ENCODE results near the gene ANTXRL.

DNA sequence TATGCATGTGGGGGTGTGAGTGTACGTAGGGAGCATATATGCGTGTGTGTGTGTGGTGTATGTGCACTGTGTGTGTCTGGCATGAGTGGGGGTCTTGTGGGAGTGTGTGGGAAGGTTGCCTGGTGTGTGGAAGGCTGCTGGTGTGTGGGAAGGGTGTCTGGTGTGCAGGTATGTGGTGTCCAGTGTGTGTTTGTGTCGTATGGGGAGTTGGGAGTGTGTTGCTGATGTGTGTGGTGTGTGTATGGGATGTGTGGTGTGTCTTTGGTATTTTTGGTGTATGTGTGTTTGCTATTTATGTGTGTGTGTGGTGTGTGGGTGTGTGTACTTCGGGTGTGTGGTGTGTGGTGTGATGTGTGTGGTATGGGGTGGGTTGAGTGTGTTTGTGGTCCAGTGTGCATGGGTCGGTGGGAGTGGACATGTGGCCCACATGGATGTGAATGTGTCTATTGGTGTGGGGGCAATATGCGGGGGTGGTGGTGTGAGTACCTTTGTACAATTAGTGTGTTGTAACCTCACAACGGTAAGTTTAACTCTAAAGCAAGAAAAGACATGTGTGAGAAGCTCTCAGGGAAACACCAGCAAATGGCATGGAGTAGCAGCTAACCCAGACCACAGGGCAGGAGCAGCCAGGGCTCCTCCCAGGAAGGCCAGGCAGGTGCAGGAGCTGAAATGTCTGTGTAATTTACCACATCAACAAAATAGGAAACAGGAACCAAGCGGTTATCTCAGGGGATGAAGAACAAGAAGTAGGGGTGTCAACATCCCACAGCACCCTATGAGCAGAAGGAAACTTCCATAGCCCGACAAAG lies 11.9 kb downstream of the ANTXRL start:
- TF ChIP-seq, protein P1, sequence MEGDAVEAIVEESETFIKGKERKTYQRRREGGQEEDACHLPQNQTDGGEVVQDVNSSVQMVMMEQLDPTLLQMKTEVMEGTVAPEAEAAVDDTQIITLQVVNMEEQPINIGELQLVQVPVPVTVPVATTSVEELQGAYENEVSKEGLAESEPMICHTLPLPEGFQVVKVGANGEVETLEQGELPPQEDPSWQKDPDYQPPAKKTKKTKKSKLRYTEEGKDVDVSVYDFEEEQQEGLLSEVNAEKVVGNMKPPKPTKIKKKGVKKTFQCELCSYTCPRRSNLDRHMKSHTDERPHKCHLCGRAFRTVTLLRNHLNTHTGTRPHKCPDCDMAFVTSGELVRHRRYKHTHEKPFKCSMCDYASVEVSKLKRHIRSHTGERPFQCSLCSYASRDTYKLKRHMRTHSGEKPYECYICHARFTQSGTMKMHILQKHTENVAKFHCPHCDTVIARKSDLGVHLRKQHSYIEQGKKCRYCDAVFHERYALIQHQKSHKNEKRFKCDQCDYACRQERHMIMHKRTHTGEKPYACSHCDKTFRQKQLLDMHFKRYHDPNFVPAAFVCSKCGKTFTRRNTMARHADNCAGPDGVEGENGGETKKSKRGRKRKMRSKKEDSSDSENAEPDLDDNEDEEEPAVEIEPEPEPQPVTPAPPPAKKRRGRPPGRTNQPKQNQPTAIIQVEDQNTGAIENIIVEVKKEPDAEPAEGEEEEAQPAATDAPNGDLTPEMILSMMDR (IDR thresholded peaks at IDR 0.05 in 4 of 5, conservative IDR thresholded peaks at IDR 0.05 in 1 of 5), result no peak
- no peak for TF ChIP-seq POLR2A (IDR thresholded peaks at IDR 0.05)
